HG03025 (cell line): ENCODE data around the gene TRIM31.
"Not testable (repeated sequence)": the region's sequence is repeated elsewhere in the genome, so short reads cannot be mapped to it uniquely, and the experiment has no call there.

Experiments
- ATAC-seq: cut with Tn5 transposase; IDR thresholded peaks from one replicate; pipeline ENCODE4 v1.9.1; 2021; ENCODE audit warnings: mild to moderate bottlenecking, moderate library complexity; ENCODE audit not compliant: unreplicated experiment, low FRiP score

Gene TRIM31

DNA sequence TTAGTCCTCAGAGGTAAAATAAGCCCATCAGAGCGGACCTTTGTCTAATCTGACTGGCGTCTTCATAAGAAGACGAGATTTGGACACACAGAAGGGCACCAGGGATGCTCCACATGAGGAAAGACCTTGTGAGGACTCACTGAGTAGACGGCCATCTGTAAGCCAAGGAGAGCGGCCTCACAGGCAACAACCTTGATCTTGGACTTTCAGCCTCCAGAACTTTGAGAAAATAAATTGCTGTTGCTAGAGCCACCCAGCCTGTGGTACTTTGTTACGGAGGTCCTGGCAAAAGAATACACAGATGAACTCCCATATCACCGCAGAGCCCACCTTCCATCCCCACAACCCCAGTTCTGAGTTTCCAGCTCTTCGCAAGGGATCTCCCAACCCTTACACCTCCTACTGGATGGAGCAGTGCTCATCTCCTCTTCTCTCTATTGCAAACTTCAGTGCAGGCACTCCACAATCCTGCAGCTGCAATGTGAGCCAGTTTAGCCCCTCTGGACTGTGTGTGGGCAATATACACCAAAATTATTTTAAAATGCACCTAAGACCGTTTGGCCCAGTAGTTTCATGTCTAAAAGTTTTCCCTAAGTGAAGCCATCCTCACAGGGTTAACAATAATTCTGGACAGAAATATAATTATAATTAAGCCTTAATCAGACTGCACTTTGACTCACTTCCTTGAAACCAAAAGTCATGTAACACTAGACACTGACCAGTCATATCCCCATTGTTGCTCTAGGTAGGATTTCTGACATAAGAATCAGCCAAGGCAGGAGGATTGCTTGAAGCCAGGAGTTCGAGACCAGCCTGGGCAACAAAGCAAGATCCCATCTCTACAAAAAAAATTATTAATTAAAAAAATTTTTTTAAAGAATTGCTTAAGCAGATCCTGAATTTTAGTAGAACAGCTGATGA, 8.8 kb upstream of the TRIM31 start:
- no peak for ATAC-seq

DNA sequence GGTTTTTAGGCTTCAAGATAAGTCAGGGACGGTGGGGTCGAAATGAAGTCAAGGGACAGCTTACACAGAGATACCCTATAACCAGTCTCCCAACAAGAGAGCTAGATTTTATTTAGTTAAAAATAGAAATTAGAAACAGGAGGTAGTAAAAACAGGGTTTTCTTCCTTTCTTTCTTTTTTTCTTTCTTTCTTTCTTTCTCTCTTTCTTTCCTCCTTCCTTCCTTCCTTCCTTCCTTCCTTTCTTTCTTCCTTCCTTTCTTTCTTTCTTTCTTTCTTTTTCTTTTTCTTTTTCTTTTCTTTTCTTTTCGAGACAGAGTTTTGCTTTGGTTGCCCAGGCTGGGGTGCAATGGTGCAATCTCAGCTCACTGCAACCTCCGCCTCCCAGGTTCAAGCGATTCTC, 5.8 kb upstream of the TRIM31 start:
- not testable (repeated sequence) for ATAC-seq

DNA sequence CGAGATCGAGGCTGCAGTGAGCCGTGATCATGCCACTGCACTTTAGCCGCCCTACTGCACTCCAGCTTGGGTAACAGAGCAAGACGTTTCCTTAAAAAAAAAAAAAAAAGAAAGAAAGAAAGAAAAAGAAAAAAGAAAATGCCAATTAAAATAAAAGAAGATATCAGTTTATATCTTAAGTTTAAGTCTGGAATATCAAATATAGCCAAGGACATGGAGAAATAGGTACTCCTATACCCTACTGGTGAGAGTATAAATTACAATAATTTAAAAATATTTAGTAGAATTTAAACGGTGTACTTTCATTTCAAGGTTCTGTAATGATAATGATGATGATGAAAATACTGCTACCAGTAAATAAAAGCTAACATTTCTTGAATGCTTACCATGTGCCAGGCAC, 3.8 kb upstream of the TRIM31 start:
- ATAC-seq: no peak

DNA sequence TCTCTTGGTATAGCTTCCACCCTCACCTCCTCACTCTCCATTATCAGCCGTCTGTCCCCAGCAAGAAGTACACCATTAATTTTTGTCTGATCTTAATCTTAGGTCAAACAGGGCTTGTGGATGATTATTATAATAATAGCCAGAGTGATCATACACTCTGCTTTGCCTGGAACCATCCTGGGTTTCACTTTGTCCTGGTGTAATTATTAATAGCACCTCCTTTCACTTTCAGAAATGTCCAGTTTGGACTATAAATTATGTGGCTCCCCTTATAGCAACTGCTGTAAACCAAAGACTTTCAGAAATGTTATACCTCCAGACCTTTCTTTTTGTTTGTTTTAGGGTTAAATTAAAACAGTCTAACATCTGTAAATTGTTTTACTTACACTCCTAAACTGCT, 951 bp upstream of the TRIM31 start:
- no peak for ATAC-seq

DNA sequence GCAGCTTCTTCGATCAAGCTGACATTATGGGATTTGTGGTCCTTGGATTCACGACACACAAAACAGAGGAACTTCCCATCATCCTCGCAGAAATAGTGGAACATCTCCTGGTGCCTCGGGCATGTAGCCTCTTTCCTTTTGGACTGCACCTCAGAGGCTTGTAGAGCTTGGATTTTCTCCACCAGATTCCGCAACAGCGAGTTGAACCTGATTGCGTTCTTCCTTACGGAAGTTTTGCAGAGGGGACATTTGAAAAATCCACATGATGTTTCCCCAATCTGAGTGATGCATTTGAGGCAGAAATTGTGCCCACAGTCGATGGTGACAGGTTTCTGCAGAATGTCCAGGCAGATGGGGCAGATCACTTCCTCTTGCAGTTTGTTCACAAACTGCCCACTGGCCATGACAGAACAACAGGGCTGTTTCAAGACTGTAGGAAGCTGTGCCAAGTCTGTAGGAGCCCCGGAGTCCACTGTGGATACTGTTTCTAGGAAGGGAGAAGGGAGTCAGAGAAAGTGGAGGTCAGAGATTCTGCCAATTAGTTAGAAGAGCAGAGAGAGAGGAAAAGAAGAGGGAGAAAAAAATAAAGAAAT, 392 bp downstream of the TRIM31 start:
- ATAC-seq: no peak

DNA sequence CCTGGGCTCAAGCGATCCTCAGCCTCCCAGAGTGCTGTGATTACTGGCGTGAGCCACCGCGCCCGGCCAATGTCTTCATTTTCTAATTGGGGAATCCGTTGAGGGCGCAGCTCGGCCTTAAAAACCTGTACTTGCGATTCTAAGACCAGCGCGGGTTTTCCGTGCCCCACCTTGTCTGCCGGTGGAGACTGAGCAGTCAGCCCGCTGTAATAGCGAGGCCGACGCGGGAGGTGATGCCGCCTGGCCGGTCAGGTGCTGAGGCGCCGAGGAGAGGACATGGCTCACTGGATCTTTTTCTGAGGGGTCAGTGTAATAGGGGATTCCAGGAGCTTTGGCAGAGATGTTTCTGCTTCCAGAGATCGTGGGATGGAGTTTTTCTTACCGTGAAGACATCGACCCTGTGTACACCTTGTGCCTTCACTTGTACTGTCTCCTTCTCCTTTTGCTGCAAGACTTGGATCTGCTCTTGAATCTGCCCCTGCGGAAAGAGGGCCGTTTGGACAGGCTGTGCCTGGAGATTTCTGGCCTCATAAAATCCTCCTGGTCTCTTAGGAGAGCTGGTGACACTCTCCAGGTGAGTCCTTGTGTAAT, 1.5 kb downstream of the TRIM31 start:
- no peak for ATAC-seq

DNA sequence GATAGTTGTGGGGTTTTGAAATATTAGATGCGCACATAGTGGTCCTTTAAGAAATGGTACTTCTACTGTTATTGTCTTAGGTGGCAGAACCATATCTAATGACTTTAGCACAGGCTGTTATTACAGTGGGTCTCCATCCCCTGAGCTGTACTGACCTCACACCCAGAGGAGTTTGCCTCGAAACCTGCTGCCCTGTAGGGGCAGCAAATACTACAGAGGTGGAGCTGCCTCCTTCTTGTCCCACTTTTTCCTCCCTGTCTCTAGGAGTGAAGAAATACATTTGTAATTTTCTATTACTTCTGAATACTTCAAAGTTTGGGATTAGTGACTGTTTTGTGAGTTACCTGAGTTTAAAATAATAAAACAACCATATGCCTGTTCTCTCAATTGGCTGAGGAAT, 8.2 kb downstream of the TRIM31 start:
- no peak for ATAC-seq

DNA sequence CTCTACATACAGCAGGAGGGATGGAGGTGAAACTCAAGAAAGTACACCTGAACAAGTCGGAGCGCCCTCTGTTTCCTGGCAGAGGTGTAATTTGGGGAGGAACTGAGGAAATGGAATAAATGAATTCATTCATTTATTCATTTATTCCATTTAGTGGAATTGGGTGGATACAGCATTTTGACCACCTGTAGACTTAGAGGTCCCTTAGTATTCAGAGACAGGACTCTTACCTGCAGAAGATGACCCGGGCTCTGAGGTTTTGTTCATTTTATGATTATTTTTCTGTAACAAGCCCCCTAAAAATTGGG, 9.1 kb downstream of the TRIM31 start:
- ATAC-seq: no peak

DNA sequence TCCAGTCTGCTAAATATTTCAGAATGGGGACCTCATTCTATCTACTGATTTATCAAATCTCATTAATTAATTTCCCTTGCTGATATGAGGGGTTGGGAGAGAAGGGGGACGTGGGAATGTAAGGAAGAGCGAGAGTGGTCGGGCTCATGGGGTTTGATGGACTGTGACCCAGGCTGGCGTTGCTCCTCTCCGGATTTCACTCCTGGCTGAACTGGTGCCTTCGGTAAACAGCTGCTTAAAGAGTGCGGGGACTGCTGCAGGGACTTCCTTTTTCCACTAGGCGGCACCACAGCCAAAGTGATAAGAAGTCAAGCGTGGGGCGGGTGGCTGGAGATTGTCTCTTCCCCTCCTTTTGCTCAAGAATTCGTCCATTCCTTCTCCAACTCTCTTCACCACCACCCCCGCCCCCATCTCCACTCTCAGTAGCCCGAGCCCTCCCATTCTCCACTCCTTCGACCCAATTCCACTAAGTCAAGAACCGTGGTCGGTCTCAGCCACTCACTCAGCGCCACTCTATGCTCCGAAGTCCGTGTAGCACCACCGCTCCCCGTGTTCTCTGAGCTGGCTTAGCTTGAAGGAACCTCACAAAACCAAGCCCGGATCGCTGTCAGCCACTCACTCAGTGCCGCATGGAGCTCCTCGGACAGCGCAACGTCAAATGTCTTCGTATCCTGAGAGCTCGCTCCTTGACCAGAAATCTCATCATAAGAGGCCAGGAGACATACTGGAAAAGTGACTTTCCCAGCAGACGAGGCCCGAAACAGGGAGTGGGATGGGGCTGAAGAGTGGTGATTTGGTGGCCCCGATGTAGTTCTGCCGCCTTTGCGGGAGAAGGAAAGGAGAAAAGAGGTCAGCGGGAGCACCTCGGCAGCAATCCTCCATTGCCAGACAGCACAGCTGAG, 9.7 kb downstream of the TRIM31 start:
- ATAC-seq: no peak

DNA sequence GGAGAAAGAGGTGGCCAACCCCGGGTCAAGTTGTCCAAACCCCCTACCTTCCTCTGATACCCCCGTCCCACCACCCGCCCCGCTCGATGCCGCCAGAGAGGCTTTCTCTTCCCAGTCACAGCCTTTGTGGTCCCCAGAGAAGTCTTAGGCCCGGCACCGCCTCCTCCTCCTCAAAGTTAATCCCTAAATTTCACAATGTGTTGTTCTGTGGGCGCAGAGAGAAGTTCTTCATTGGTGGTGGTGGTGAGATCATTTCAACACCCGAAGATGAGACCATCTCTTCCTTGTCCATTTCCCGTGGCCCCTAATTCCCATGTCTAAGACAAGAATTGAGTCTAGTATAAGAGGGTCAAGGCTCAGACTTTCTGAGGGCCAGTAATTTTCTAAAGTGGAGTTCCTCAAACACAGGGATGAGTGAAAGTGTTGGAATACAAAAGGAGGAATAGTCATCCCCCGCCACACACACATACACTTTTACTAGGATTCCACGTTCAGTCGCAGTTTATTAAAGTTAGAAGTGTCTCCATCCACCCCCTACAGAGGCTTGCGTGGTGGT, 10.4 kb downstream of the TRIM31 start:
- no peak for ATAC-seq

DNA sequence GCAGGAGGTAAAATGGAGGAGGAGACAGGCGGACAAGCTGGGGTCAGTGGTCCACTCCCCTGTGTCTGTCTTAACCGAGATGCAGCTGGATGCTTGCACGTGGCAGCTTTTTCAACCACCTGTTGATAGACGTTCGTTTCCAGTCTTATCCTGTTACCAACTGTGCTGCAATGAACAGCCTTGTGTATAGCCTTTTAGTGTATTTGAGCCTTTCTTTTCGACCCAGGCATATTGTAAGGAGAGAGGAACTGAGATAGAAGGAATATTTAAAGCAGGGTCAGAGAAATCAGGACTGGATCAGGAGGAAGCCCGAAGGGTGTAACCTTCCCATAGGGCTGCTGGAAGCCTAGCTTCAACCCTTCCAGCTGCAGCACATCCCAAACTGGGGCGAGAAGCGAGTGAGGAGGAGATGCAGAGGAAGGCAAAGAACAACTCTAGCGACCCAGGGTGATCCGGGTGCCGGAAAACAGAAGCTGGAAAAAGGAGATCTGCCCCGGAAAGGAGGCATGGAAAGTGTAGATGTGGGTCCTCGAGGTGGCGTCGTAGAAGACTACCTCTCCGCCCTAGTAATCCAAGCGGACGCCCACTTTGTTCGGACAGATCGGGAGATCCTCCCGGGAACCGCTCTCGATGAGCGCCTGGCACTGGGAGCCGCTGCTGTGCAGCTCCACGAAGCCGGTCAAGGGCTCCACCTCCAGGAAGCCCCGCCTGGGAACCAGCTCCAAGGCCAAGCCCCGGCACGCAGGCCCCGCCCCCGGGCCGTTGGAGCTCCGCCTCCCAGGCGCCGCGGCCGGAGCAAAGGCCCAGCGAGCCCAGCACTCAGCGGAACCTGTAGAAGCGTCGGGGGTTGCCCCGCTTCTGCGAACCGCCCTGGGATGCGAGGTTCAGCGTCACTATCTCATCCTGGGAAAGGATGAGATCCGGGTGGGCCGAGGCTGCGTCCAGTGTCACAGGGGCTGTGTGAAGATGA, 11.2 kb downstream of the TRIM31 start:
- no peak for ATAC-seq

DNA sequence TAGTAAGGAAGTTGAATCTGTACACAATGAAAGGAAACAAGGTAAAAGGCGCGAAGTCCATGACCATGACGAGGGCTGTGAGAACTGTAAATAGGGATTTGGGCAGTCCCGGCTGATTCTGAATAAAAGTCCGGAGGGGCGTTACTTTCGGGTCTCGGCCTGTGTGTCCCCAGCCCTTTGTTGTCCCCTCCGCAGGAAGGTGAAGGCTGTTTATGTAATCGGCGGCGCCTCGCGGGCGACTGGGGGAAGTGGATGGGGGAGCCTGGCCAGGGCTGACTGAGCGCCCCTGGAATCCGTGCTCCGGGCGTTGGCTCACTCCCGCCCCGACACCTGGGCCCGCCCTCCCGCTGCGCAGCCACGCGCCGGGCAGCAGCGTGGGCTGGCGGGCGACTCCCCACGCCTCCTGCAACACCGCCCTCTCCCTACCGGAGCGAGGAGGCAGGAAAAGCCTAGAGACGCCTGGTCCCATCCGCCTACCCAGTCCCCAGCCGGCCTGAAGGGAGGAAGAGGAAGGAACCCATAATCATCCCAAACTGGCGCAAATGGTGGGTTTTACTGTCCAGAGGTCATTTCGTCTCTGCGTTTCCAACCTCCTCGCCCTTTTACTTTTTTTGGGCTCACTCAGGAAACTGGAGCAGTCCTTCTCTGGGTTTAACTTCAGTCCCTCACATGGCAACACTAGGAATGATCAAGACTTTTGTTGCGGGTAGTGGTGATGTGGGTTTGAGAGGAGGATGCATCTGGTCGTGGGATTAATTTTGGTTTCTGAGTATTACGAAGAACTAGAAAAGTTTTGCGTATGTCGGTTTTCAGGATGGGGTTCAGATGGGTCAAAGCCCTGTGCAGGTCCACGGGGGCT, 12.1 kb downstream of the TRIM31 start:
- ATAC-seq: no peak

DNA sequence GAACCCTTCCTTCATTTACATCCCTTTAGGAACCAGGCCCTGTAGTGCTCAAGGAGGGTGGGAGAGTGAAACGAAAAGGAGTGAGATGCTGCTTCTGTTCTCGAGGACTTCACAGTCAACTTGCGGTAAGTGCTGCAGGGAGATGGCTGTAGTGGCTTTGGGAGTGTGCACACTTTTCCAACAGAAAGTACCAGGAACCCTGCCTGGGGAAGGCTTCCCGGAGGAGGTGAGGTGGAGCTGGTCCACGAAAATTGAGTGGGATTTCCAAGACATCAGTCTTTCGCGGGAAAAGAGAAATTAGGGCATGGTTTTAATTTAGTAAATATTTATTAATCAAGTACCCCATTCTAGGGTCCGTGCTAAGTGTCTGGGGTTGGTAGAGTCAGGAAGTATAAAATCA, 12.7 kb downstream of the TRIM31 start:
- ATAC-seq: no peak

DNA sequence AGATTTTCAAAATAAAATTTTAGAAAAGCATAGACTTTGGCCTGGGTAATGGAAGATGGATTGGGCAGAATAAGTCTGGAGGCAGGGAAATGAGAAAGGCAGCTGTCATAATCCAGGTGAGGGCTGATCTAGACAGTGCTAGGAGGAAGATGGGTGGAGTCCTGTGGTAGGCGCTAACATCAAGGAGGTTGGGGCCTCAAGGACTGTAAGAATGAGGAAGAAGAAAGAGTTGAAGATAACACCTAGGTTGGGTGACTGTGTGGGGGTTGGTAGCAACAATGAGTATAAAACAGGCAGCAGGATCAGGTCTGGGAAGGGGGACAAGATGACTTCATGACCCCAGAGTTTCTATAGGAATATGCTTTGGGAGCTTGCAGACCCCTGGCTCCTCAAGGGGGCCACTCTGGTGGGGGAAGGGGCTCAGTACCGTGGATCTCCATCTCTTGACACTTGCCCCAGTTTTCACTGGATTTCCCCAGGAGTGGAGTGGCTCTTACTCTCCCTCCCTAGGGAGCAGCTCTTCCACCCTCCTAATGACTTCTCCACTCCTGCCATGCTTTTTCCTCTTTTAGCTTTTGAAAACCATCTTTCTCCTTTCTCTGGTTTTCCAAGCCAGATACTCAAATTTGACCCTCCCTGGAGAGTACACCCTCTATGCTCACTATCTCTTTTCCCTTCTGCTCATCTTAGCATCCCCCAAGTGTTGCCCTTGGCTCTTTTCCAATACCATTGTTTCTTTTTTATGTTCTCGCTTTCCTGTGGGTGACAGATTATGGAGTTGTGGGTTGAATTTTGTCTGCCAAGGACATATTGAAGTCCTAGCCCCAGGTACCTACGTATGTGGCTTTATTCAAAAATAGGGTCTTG, 14.8 kb downstream of the TRIM31 start:
- ATAC-seq: no peak

DNA sequence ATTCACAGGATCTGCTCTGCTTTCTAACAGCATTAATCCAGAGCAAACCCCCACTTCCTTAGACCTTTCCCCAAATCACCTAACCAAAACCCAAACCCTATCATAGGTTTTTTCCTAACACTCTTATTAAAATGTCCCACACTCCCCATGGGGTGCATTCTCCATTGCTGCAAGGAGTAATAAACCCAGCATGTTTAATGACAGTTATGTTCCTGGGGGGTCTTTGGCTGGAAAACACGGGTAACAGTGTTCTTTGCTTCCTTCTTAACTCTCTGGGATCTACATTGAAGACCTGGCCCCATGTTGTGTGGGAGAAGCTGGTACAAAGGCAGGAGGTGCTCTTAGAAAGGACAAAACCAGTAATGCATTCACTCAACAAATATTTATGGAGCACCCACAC, 16.1 kb downstream of the TRIM31 start:
- no peak for ATAC-seq

DNA sequence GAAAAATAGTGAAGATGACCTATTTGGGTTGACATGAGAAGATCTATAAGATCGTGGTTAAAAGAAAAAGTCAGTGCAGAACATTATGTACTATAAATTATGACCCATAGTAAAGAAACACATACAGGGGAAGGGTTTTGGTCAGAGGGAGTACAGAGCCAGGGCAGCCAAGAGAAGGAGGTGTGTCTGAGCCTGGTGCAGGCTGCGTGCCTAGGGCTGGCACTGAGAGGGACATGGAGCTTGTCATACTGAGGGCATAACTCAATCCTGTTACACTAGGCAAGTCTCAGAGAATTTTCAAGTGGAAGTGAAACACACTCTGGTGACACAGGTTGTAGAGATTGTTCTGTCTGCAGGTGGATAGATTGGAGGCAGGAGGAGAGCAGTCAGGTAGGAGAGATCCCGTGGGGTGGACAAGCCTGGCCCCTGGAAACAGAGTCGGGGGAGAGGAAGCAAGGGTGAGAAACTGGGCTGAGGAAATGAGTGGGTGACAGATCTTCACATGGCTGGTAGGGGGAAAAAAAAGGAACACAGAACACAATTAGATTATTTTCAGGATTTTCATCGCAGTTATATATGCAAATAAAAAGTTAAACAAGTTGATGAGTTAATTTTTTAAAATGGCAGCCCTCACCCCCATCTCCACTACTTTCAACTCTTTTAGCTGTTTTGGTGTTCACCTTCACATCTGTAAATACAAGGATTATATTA, 18.8 kb downstream of the TRIM31 start:
- ATAC-seq: no peak
